ENCODE measurements around the gene TSPAN9.

Gene TSPAN9

DNA sequence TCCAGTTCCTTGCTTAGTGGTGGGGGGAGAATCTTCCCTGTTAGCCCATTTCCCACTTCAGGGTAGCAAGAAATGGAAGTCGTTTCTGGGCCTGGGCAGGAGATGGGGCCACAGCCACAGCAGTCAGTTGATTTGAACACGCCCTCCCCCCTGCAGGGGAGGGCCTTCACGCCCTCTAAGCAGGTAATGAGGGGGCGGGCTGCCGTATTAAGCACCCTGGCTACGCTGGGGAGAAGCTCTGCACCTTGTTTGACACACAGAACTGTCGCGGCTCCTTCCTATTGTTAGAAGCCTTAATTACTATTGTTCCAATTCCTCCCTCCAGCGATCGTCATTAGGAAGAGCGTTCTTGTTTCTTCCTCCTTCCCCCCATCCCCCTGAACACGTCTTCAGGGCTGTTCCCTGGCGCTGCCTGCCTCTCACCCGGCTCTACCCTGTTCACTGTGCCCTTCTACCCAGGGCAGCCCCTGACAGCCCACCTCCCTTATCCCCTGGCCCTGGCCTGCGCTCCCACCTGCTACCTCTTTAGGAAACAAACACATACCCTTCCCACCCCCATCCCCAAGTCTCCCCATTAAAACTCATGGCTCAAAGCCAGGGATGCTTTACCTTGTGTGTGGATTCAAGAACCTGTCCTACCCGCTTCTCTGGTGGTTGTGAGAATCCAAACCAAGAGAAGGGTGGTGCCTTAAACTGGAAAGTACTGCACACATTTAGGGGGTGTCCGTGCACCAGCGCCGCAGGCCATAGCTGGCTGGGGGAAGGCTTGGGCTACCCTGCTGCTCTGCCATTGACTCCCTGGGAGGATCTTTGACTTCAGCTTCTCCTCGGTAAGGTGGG lies 137.6 kb downstream of the TSPAN9 start:
- no peak for DNase-seq

DNA sequence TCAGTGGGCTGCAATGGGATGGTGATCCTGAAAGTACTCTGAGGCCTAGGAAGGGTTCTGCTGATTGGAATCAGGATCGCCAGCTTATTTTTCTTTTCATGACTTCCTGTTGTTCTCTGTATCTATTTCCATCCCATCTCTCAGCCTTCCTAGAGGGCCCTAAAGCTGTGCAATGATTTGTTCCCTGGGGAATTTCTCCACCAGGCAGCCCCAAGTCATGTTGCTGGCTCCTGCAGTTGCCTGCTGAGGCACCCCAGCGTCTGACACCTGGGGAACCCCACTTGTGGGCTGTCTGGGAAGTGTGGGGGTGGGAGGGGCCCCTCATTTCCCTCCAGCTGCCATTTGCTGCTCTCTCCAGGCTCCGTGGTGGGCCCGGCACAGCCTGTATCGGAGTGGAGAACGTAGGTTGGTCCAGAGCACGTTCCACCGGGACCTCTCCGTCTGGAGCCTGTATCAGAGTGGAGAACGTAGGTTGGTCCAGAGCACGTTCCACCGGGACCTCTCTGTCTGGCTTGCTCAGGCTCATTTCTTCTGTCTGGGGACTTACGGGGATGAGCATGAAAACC lies 138.3 kb downstream of the TSPAN9 start:
- DNase-seq: no peak

DNA sequence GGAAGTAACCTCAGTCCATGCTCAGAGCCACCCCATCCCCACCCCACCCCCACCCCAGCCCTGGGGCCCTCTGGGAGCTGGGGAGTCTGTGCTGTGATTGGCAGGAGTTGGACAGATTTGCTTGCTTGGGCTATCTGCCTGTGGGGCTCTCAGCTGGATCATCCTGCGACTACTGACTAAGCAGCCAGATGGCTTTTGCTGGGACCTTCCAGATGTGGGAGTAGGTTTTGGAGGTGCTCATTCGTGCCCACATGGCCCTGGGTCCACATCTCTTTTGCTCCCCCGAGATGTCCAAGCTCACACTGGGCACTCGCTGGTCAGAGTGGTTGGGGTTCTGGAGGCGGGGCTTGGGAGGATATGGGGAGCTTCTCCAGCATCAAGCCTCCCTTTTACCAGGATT lies 138.9 kb downstream of the TSPAN9 start:
- DNase-seq: no peak

DNA sequence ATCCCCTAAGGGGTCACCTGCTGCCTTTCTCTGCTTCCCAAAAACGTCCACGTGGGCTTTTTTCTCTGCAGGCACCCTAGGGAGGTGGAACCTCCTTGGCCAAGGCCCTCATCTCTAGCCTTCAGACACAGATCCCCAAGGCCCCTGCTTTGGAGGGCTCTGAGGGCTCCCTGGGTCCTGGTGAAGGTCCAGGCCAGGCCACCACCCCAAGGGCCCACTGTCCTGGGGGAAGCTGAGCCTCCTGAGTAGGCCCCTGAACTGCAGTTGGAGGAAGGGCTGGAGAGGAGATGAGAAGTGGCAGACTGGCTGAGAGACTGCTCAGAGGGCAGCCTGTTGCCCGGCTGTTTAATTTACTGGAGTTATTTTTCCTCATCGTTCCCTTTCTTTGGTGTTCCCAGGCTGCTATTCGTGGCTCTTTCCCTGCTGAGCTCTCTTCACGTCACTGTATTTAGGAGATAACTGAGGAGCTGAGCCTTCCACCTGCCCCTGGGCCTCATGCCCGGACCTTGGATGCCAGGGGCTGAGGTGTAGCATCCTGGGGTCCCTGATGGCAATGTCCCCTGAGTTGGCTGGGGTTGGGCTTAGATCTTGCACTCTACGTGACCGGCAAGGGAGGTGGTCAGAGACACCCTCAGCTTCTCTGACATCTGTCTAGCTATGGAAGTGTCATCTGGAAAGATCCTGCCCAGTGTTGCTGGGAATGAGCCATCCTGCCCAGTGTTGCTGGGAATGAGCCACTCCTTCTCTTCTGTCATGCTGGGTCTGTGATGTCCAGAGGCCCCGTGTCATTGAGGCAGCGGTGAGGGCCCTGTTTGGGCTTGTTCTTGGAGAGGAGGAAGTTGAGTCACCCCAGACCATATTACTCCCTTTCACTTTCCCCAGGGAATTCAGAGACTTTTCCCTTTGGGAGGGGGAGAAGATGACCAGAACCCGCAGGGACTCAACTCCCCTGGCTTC lies 139.8 kb downstream of the TSPAN9 start:
- no peak for DNase-seq

DNA sequence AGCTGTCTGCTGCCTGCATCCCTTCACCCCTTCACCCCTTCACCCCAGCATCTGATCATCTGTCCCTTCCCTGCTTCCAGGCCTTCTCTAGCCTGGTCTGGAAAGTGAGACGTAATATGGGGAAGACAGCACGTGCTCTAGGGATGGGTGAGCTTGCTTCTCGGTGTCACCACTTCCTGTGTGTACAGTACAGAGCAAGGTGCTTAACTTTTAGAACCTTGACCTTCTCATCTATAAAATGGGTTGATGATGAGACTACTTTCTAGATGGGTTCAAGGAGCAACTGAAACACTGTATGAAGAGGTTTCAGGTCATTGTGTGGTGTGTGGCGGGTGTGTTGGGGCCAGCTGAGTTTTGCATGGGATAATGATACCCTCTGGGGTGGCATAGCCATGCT lies 140.5 kb downstream of the TSPAN9 start:
- DNase-seq: no peak

DNA sequence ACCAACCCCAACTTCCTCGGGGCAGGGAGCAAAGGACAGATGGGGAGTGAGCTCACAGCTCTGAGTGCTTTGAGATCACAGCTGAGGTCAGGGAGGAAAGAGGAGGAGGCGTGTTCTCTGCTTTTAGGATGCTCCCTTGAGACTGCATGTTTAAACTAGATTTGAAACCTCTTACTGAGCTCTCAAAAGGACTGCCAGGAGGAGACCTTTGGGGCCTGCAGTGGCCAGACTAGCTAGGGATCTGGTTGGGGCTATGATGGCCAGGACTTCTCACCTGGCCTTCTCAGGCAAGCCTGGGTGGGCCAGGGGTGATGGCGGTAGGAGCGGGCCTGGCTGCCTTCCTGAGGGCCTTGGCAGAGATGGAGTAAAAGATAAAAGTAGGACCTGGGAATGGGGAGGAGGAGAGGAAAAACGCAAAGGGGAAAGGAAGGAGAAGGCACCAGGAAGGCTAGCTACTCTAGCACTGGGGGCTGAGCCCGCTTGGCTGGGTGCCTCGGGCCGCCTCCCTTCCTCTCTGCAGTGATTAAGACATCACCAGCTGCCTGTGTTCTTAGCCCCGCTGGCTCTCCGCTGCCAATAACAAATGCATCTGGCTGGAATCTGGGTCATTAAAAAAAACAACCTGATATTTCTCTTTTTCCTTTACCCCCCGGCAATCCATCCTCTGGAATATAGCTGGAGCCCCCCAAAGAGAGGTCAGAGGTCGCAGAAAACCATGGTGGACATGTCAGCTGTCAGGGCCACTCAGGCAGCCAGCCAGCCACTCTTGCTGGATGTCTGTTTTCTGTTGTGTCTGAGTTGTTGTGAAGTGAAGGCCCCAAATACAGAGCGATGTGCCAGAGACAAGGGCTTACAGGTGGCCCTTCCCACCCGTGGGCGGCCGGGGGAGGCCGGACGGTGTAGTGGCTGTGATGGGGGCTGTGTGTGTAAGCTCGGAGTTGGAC lies 141.3 kb downstream of the TSPAN9 start:
- no peak for DNase-seq

DNA sequence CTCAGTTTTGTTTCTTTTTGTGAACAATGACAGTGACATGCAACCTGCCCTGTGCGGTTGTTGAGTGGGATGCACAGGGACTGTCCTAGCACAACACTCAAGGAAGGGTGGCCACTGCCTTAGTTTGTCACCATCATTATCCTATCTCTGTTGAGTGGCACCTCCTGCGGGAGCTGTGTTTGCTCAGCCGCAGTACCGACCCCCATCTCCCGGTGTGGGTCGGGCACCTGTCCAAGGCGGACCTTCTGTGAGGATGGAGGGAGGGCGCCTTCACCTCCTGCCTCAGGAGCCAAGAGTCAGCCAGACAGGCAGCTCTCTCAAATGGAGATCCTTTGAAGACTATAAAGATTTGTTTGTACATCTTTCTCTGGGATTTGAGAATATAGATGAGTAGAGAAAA lies 142.1 kb downstream of the TSPAN9 start:
- no peak for DNase-seq

DNA sequence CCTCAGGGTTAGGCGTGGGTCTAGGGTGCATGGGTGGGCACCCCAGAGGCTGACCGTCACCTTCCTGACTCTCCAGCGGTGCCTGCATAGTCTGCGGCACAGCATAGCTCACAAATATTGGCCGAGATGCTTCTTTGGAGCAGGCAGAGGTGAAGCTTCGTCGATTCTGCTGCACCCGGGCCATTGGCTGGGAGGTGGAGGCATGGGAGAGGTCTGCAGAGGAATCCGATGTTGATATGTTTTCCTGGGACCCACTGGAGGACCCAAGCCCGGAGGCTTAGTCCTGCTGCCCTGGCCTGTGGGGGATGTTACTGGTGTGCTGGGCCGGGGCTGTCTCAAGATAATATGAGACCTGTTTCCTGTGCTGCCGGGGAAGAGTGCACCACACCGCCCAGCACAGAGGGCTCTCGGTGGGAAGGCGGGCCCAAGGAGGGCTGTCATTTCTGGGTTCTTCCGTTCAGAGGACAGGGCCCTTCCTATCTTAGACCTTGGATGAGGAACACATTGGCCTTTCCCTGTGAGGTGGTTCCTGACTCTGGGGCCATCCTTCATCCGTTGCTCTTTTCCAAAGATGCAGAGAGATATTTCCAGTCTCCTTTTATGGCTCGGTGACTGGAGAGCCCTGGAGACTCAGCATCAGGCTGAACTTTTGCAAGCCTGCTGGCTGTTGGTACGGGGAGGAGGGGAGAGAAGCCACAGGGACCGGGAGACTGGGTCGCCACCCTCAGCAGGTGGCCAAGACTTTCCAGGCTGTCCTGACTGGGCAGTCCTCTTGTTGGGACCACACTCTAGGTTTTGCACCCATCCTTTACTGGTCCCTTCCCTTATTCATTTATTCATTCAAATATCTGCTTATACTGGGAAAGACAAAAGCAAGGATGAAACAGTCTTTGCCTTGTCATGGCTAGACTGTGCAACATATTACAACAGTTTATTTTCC lies 143.5 kb downstream of the TSPAN9 start:
- DNase-seq: no peak

DNA sequence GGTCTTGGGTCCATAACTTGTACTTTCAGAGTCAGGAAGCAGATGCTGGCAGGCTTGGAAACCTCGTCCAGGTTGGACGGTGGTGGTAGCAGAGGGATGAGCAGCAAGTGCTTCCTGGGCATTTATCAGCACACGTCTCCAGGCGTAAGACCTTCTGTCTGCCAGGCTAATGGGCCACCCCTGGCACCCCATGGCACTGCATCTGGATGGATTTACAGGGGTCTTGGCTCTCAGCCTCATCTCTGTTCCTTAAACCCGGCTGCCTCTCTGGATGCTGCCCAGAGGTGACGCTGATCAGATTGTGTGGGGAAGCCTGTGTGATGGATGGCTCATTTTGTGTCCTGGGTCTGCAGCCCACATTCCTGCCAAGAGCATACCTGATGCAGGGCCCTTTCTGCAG lies 145.1 kb downstream of the TSPAN9 start:
- no peak for DNase-seq

DNA sequence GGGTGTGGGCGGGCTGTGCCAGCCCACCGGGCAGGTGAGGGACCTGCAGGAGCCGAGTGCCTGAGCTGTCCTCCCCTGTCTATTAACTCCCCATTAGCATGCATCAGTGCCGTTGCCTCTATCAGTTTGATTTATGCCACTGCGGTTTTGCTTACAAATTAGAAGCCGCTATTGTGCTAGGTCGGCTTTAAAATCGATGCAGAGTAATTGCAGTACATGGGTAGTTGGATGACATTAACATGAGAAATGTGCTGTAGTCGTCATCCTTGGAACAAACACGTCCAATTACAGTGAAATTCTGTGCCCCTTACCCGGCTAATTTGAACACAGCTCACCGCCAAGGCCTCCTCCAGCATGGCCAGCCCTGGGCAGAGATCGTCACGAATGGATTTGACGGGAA lies 145.8 kb downstream of the TSPAN9 start:
- no peak for DNase-seq

DNA sequence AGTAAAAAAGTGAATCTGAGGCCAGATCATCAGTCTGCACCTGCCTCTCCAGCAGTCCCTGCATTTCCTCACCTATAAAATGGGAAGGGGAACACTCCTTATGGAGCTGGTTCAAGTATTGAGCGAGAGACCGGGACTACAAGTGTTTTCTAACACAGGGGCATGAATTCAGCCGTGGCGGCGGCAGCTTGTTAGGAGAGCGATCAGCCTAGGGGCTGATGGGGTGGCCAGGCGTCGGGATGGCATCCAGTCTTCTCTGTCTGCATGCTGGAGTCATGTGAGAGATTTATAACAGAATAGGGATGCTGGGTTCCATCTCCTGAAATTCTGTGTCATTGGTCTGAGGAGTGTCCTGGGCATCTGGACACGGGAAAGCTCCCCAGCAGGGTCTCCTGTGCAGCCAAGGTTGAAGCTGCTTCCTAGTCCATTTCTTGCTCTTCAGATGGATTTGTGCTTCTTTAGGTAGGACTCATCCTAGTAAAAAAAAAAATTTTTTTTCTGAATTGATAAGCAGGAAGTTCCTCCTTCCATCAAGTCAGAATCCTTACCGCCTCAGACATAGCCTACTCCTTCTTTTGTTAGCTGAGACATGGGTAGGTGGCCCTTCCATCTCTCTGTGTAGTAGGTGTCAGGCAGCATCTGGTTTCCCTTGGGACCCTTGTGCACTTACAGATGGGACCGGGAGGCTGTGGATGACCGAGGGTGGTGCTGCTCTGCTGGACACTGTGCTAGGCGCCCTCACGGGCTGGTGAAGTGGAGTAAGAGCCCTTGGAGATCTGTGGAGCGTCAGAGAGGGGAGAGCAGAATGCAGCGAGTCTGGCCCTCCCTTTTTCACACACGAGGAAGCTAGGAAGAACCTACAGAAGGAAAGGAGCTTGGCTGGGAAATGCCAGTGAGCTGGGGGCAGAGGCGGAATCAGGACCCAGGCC lies 146.7 kb downstream of the TSPAN9 start:
- no peak for DNase-seq

DNA sequence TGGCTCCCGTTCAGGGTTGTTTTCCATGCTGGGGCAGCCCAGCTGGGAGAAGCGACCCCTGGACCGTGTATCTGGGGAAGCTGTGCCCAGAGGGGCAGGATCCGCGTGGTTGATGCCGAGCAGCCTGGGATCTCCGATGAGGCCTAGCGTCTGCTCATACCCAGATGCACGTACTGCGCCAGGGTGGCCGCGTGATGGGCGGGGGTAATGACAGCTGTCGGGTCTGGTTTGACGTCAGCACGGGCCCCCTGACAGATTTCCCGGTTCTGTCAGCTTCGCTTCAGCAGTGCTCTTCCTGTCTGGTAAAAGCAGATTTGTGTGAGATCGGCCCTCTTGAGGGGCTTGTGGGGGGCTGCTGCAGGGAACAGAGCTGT lies 147.3 kb downstream of the TSPAN9 start:
- DNase-seq: no peak

DNA sequence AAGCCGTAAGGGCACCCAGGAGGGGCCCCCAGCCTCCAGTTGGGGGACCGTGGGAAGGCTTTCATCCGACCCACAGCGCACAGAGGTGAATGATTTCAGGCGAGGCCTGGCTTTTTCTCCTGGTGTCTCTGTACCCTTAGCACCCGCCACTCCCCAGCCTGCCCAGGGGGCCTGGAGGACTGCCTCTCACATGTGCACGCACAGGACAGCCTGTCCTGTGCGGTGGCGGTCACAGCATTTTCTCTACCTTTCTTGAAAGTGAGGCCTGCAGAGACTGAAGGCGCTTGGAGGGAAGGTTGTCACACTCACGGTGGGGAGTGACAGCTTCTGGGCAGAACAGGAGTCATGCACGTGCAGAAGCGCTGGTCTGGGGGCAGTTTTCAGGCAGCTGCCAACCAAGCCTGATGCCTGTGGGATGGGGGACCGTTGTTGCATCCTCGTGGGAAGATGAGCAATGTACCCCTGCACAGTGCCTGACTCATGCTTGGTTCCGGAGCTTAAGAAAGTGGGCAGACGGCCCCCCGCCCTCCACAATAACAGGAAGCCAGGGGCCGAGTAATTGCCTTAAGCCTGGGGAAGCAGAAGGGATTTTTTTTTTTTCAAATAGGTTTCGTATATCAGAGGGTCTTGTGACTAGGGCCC lies 148.1 kb downstream of the TSPAN9 start:
- no peak for DNase-seq

DNA sequence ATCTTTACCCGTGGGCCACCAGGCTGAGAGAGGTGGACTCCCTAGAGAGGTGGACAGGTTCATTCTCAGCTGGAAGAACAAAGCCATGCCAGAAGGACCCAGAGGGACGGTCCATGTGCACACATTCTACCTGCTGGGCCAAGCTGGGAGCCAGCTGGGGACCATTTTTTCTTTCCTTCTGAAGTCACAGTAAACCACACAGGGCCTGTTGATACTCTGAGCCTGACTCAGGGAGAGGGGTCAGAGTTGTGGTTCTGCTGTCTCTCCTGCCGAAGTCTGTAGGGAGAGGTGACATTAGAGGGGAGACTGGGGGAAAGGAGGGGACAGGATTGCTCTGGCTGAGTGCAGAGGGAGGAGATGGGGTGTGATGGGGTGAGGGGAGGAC lies 148.6 kb downstream of the TSPAN9 start:
- no peak for DNase-seq

DNA sequence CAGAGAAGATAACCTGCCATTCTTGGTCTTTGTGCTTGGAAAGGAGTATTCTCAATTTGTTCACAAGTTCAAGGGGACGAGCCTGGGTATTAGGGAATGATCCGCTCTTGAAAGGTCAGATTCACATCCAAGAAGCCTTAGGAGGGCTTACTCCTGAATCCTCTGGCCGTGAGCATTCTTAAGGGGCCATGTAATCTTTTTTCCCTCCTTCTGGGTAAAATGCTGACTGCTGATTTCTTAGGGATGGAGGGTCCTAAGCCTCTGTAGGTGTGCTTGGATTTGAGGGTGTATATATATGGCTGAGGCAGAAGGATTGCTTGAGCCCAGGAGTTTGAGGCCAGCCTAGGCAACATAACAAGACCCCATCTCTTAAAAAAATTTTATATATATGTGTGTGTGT lies 149.1 kb downstream of the TSPAN9 start:
- DNase-seq: no peak

DNA sequence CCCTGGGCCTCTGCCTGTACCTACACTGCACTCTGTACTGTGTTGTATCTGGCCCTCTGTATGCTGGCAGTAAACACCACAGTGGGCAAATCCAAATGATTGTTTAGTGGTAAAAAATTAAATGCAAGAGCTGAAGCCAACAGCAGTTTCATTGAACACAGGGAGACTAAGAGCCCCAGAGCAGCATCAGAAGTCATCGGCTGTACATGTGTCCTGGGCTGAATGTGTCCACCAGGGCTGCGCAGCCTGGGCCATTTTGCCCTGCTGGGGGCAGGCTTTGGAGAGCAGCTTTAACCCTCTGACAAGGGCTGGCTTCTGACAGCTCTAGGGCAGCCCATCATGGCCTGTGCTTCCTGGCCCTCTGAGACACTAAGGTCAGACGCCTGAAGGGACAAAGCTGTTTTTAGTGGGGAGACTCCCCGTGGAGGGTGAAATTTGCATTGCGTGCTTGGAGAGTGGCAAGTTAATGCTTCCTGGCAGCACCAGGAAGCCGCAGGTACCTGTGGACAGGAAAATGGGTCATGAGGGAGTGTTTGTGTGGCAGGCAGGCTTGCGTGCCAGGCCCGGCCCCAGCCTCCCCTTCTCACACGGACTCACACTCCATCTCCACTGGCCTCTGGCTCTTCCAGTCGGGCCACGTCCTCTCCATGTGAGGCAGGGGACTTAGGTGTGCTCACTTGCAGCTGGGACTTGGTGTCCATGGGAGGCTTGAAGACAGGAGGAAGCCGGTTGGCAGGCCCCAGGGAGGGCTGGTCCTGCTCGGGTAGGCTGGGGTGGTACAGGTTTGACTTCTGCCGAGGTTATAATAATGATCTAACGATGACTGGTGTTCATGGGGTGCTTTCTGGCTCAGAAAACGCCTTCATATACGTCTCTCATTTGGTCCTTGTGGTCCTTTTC lies 150.1 kb downstream of the TSPAN9 start:
- no peak for DNase-seq

DNA sequence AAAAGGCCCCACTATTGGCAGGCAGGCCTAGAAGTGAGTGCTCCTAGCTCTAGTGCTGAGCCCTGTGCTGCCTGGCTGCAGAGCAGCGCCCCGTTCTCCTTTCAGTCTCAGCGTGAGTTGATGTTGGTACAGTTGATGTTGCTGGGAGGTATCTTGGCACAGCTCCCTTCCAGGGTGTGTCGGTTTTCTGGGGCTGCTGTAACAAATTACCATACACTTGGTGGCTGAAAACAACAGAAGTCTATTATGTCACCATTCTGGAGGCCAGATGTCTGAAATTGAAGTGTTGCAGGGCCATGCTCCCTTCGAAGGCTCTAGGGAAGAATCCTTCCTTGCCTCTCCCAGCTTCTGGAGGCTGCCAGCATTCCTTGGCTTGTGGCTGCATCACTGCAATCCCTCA lies 151.4 kb downstream of the TSPAN9 start:
- DNase-seq: no peak

DNA sequence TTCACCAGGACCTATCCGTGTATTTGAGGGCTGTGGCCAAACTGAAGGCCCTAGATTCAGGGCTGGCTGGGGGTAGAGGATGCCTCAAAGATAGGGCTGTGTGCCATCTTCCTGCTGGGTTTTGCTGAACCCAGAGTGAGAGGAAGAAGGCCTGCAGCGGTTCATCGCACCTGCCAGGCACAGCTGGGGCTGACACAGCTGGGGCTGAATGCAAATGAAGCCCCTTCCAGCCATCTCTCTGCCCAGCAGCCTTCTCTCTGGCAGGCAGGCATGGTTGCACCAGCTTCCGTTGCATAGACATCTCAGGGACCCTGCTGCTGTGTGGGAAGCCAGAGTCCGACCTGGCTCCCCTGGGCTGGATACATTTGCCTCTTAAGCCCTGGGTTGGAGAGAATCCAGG lies 152.4 kb downstream of the TSPAN9 start:
- no peak for DNase-seq
